ENCODE measurements around the gene CMSS1.

CMSS1 gene

GRCh38 chr3:100108464-100109079, 290.9 kb downstream of the CMSS1 start:
- no peak for DNase-seq

GRCh38 chr3:100110162-100110561, 292.5 kb downstream of the CMSS1 start:
- no peak for DNase-seq

DNA sequence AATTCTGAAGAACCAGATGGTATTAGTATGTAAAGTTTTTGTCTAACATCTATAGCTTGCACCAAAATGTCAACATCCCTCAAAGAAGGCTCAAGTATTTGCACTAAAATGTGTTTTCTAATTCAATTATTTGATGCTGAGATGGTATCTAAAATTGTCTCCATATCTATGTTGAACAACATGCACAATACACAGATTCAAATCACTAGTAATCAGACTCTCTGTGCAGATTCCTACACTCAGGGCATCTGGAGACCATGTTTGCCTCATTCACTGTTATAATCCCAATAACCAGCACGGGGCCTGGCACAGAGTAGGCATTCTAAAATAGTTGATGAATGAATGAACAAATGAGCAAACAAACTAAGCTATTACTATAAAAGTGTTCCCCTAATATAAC, 294.1 kb downstream of the CMSS1 start:
- no peak for DNase-seq

GRCh38 chr3:100113723-100114412, 296.2 kb downstream of the CMSS1 start:
- no peak for DNase-seq

DNA sequence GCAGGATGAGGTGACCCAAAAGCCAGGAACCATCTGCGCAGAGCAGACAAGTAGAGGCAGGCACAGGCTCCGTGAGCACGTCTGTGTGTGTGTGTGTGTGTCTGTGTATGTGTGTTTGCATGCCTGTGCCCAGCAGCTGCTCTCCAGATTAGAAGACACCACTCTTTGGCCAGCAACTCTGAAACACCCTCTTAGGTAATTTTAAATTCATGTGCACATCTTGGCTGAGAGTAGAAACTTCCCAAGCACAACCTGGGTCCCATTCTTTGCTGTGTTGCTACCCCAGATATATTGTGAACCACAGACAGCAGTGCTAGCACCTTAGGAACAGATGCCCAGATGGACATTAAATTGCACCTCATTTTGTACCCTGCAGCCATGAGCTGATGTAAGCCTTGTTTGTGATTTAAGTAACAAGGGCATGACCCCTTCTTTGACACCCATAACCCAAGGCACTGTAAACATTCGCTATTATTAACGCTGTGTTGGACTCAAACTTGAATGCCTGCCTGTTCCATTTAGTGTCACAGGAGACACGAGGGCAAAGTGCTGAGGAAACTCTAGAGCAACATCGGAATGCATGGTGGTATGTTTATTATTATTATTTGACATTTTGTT, 296.9 kb downstream of the CMSS1 start, which contains the start of gene FILIP1L:
Gene FILIP1L (minus strand): TSS at position 89 of the 618 bp plus-strand sequence.
- DNase-seq: no peak

DNA sequence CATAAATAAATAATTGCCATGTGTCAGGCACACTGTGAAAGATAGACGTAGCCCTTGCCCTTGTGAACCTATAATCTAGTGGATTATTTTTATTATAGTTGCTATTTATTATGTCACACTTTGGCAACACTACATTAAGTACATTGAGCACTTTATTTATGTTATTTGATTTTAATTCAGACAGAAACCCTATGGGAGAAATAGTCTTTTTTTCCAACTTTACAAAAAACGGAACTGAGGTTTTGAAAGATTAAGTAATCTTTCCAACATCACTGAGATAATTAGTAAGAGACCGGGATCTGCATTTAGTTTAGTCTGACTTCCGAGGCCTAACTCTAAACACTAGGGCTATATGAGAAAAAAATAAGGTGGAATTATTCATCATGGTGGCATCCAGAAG, 299.4 kb downstream of the CMSS1 start:
- no peak for DNase-seq

GRCh38 chr3:100120012-100120411, 302.4 kb downstream of the CMSS1 start:
- no peak for DNase-seq

DNA sequence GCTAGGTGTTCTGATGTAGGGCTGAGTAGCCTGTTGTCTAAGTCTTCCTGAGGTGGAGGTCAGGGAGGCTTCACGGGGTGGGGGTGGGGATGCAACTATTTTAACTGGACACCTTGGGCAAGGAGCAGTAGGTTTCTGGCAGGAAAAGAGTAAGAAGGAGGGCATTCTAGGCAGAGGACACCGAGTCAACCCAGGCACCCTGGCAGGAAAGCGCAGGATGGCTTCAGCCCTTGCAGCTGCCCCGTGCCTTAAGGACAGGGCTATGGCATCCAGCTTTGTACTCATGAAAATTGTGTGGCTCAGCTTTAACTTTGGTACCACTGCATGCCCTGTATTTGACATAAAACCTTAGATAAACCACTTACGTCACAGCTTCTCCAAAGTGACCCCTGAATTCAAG, 303.0 kb downstream of the CMSS1 start:
- DNase-seq: no peak

- no peak for DNase-seq
Measured at GRCh38 chr3:100122321-100122720, 304.7 kb downstream of the CMSS1 start.

DNA sequence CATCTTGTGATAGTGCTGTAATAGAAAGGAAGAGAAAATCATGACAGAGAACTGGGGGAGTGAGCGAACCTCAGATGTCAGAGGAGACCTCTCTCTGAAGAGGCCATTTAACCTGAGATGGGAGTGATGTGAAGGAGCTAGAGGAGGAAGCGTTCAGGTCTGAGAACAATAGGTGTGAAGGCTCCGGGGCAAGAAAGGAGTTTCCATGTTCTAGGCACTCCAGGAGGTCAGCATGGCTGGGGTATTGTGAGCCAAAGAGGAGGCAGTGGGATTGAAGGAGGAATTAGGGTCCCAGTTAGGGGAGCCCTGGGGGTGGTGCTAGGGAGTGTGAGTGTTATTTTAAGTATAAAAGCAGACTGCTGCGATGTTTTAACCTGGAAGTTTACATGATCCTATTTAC, 305.4 kb downstream of the CMSS1 start:
- DNase-seq: no peak

- no peak for DNase-seq
Measured at GRCh38 chr3:100124201-100124761, 306.6 kb downstream of the CMSS1 start.

DNA sequence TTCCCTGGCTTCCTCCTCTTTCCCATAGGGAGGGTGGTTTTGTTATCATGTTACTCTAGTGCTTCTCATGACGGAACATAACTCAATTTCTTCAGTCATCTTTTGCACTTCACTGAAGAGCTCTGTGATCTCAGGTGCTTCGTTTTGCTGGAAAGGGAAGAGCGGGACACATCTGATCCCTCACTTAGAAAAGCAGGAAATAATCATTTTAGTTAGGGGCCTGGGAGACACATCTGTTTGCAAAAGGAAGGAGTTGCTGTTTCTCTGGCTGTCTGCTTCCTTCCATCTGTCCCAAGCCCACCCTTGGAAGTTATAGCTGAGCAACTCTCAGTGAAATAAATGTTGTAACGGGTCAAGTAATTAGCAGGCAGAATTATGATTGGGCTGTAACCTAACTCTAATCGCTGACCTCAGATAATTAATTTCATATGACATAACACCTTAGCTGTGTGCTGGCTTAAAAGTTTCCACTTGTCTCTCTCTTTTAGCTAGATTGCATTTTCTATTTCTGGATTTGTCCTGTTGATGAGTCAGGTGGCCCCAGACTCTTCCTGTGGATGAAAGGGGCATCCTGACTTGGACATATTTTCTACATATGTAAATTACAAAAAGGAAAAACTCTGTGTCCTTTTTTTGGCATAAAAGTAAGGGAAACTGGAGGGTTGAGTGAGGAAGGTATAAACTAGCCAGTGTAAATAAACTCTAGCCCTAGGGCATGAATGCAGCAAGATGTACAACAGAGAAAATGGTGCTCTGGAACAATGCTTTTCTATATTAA, 307.7 kb downstream of the CMSS1 start:
- DNase-seq: no peak

DNA sequence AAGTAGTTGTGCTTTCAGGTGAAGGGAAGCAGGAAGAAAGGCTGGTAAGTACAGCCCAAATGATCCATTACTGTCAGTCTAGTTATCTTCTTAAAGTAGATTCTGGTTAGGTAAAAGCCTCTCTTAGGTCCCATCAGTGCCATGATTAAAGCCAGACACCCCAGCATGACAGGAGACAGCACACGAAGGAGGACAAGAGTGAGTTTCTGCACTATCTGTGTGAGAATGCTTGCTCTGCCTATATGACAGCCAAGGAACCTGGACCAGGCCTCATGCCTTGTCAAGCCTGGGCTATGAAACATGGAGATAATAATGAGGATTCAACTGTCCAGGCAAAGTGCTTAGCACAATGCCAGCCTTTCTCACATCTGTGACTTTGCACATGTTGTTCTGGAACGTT, 310.1 kb downstream of the CMSS1 start:
- DNase-seq: no peak

GRCh38 chr3:100128565-100128964, 310.9 kb downstream of the CMSS1 start:
- no peak for DNase-seq

GRCh38 chr3:100129941-100130340, 312.3 kb downstream of the CMSS1 start:
- DNase-seq: no peak

DNA sequence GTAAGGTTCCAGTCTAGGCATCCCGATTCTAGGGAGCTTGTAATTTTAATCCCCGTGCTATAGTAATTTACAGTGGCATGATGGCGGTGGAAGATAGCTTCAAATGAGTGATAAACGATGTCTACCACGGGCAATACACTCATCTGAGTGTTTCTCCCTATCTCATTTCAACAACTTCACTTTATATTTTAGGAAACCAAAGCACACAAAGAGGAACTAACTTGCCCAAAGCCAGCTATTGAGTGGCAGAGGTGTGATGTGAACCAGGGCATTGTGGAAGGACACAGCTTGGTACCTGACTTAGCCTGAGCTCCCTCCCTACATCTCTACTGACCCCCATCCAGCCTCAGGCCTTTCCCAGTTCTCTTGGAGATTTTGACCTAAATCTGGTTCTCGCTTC, 313.6 kb downstream of the CMSS1 start:
- DNase-seq: no peak

DNA sequence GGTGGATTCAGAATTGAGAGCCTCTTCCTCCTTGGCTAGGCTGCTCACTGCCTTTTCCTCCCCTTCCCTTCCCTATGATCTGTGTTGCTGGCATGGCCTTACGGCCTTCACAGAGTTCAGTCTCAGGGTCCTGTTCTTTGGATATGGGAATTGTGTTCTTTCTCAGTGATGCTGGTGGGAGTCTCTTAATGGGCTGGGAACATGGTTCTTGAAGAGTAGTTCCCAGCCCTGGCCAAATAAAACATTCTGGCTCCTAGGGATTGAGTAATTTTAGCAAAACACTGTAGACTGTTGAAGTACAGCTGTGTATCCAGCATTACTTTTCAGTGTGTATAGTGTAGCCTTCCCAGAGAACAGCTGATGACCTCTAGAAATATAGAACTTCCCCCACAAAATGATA, 319.3 kb downstream of the CMSS1 start:
- no peak for DNase-seq

DNA sequence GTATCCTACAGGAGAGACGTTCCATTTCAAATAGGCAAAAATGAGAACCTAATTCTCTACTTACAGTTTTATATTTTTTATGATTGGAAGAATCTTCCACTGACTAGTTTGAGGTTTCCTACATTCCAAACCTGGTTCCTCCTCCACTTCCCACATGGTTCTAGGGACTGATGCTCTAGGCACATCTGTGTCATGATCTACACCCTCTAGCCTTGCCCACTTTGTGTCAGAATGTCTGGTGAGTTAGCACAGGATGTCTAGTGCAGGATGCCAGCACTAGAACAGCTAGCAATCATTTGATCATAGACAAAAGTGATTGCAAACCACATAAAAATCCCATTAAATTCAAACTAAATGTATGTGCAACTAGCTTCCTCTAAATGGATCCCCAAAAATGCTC, 323.3 kb downstream of the CMSS1 start:
- DNase-seq: no peak

DNA sequence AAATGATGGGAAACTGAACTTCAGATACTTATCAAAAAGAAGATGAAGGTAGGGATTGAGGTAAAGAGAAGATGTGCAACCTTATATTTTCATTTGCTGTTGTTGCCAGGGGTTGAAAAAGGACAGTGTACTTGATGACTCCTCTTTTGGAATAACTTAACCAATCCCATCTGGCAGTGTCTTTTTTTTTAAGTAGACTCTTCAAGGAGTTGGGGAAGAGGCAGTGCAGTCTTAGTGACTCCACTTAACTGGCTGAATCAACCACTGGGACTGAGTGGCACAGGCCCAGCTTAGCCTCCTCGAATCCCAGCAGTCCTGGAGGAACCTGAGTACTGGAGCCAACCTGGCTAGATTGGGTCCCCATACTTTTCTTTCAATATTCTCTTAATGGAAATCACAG, 323.9 kb downstream of the CMSS1 start:
- DNase-seq: no peak

DNA sequence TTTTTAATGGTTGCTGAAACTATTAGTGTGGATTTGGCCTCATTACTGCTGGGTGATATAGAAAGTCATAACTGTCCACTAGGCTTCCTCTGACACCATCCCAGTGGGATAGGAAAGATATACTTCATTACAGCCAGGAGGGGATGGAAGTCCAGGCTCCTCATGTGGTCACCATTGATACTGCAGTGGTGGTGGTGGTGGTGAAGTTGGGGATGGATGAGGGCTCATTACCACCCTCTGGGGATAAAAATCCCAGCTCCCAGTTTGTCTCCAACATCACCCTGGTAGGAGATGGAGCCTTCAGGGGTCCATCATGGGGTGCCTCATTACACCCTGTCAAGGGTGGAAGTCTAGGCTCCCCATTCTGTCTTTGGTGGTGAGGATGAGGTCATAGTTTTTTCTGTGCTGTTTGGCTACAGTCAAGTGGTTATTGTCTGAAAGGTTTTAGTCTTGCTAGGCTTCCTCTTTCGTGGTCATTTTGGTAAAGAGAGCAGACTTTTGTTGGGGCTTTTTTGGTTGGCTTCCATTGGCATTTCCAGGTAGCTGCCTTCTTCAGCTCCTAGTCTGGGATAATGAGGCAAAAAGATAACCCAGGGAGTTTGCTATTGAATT, 326.7 kb downstream of the CMSS1 start:
- DNase-seq: no peak

GRCh38 chr3:100149130-100149529, 331.5 kb downstream of the CMSS1 start:
- DNase-seq: no peak

GRCh38 chr3:100149713-100150415, 332.2 kb downstream of the CMSS1 start:
- DNase-seq: no peak
